K562 (cell line): ENCODE measurements around the gene MMD2. TPM values are rescaled to one million over a fixed set of nuclear protein-coding genes. Genes with fewer than 3 reads are reported as not detected.

Source experiments
- ATAC-seq: fragments of 200-7000 bp; cut with Tn5 transposase; 3 replicates; pipeline ENCODE4 v1.9.1; 2020; ENCODE audit warnings: moderate library complexity
- BruUV-seq: library from RNA; stranded (reverse); fragments of 400-500 nt; replicated peaks from 2 replicates; lab custom pipeline; 2021; lab: Mats Ljungman, UMichigan
- CTCF ChIA-PET: fragments of 300-600 bp; formaldehyde crosslinking; extraction: SDS; loops from one replicate; lab custom pipeline; 2021; ENCODE audit warnings: low intra/inter-chr PET ratio; lab: Yijun Ruan, JAX
- POLR2A ChIA-PET: fragments of 300-600, 350-650 bp; sonication (Branson Sonifier 250); formaldehyde crosslinking; extraction: SDS; loops from one replicate; lab custom pipeline; 2021; ENCODE audit warnings: antibody characterized with exemption, inconsistent platforms; lab: Yijun Ruan, JAX
- DNase-seq, 4 experiments: peaks; one replicate each; pipeline versions ENCODE4 v3.0.0 to v3.0.0-alpha.2; 2011 to 2018; ENCODE audit warnings: low spot score in 3 of 4, mixed read lengths in 3 of 4; ENCODE audit errors: extremely low read depth in 1 of 4
- FAIRE-seq: peaks from 2 replicates; lab custom pipeline; 2011; peaks lifted over from hg19 to GRCh38; lab: Jason Lieb, UNC
- H2AFZ ChIP-seq: 2 replicates; pipeline ENCODE4 v1.6.0; 2011; ENCODE audit warnings: low read depth, low read length, control low read depth, inconsistent platforms
- H3K27ac ChIP-seq: fragments of 200-600 bp; 3 replicates; pipeline ENCODE4 v1.8.0; 2011; ENCODE audit warnings: low read depth, mild to moderate bottlenecking, control low read depth, inconsistent platforms, low read length, moderate library complexity, mixed read lengths; ENCODE audit errors: extremely low read depth
- H3K27me3 ChIP-seq, 2 experiments: fragments of 300-600 bp in 1 of 2; 2 replicates in 1 of 2; 3 replicates in 1 of 2; pipeline versions ENCODE4 v1.6.0 to v1.8.0; 2011; ENCODE audit warnings: inconsistent platforms in 2 of 2, low read length in 2 of 2, mild to moderate bottlenecking in 1 of 2, mixed read lengths in 1 of 2, moderate library complexity in 1 of 2; ENCODE audit not compliant: control insufficient read depth in 2 of 2, insufficient read depth in 2 of 2
- H3K36me3 ChIP-seq: fragments of 300-600 bp; 3 replicates; pipeline ENCODE4 v1.8.0; 2011; ENCODE audit warnings: mild to moderate bottlenecking, low read length, inconsistent platforms; ENCODE audit not compliant: control insufficient read depth, insufficient read depth
- H3K4me1 ChIP-seq, 2 experiments: fragments of 200-600 bp in 1 of 2; replicated peaks in 1 of 2; 2 replicates in 1 of 2; 3 replicates in 1 of 2; pipeline versions ENCODE4 v1.5.1 to v1.8.0; 2011; ENCODE audit warnings: inconsistent platforms in 2 of 2, low read length in 2 of 2, mild to moderate bottlenecking in 1 of 2, mixed read lengths in 1 of 2, moderate library complexity in 1 of 2; ENCODE audit not compliant: control insufficient read depth in 2 of 2, insufficient read depth in 2 of 2
- H3K4me2 ChIP-seq: 2 replicates; pipeline ENCODE4 v1.6.1; 2011; ENCODE audit warnings: low read length, control low read depth, inconsistent platforms, mixed read lengths; ENCODE audit not compliant: insufficient read depth
- H3K4me3 ChIP-seq: fragments of 200-600 bp; sonication (generic), shearing (Covaris generic); 2 replicates; pipeline ENCODE4 v1.5.1; 2016; ENCODE audit warnings: control low read depth, inconsistent platforms
- H3K79me2 ChIP-seq: fragments of 200-600 bp; 3 replicates; pipeline ENCODE4 v1.8.0; 2011; ENCODE audit warnings: low read length, inconsistent platforms; ENCODE audit not compliant: control insufficient read depth, insufficient read depth
- H3K9ac ChIP-seq, 2 experiments: 2 replicates each; pipeline versions ENCODE4 v1.6.0 to v1.6.1; 2011; ENCODE audit warnings: low read depth in 2 of 2, low read length in 2 of 2, control low read depth in 1 of 2, inconsistent platforms in 1 of 2, mild to moderate bottlenecking in 1 of 2, mixed read lengths in 1 of 2; ENCODE audit not compliant: insufficient read depth in 1 of 2
- H3K9me1 ChIP-seq: one replicate; pipeline ENCODE4 v1.6.0; 2011; ENCODE audit warnings: inconsistent platforms, mild to moderate bottlenecking, low read length, moderate library complexity; ENCODE audit not compliant: control insufficient read depth, insufficient read depth
- H3K9me3 ChIP-seq: replicated peaks from 2 replicates; pipeline ENCODE4 v1.5.1; 2011; ENCODE audit warnings: low read depth, low read length, inconsistent platforms; ENCODE audit not compliant: control insufficient read depth, insufficient read depth
- H4K20me1 ChIP-seq: replicated peaks from 2 replicates; pipeline ENCODE4 v1.6.1; 2011; ENCODE audit warnings: low read length, inconsistent platforms, mixed read lengths; ENCODE audit not compliant: control insufficient read depth, insufficient read depth
- CTCF ChIP-seq, 3 experiments: IDR thresholded peaks in 2 of 3; conservative IDR thresholded peaks in 1 of 3; 2 replicates each; pipeline ENCODE4 v1.5.1; 2011 to 2012; ENCODE audit warnings: low read length in 3 of 3, mild to moderate bottlenecking in 3 of 3, control low read depth in 2 of 3, improper control_type of control experiment in 1 of 3, inconsistent platforms in 1 of 3, low read depth in 1 of 3, mixed read lengths in 1 of 3, moderate library complexity in 1 of 3; ENCODE audit not compliant: insufficient read depth in 2 of 3
- E2F5 ChIP-seq: sonication (generic); formaldehyde crosslinking; IDR thresholded peaks from 2 replicates; pipeline ENCODE4 v1.8.0; 2022; ENCODE audit warnings: mild to moderate bottlenecking, missing genetic modification reagents
- EP300 ChIP-seq: IDR thresholded peaks from 2 replicates; pipeline ENCODE4 v1.6.1; 2012; ENCODE audit warnings: low read length, improper control_type of control experiment
- ZFP36 ChIP-seq: fragments of 150-350 bp; IDR thresholded peaks from 2 replicates; pipeline ENCODE4 v1.6.1; 2018; ENCODE audit warnings: low read length, low read depth; ENCODE audit not compliant: partially characterized antibody
- WGBS: fragments of 100-300 bp; shearing (Covaris generic); methylation state at CpG from one replicate; pipeline ENCODE4 v1.1.6; 2016; ENCODE audit warnings: low coverage, mixed read lengths; ENCODE audit not compliant: insufficient coverage; ENCODE audit errors: missing lambda C conversion rate; 5-methylcytosine and 5-hydroxymethylcytosine counted together
- in situ Hi-C: fragments of 300-500 bp; cut with MboI; formaldehyde crosslinking; loops from 4 replicates; pipeline ENCODE4 v1.15.0; 2018; ENCODE audit warnings: inconsistent platforms, mixed read lengths
- intact Hi-C: fragments of 100-400 bp; cut with micrococcal nuclease; formaldehyde crosslinking; loops from 2 replicates; pipeline ENCODE4 v1.14.2; 2022
- polyA plus RNA-seq, 8 experiments: library from polyadenylated mRNA; depleted of rRNA in 4 of 8; stranded (reverse) in 5 of 8; unstranded in 3 of 8; fragments of >200 nt; fragmentation: Nextera tagmentation in 2 of 8; fragmentation: Illumina TruSeq in 1 of 8; extraction: Ambion mirVana in 2 of 8; extraction: Trizol in 1 of 8; gene quantifications; 2 replicates each; pipeline versions ENCODE4 v1.2.1 to v1.2.3, GENCODE V29; 2011 to 2014; ENCODE audit warnings: inconsistent platforms in 1 of 8, missing spikeins in 1 of 8
- total RNA-seq, 7 experiments: library from RNA; depleted of rRNA in 6 of 7; stranded (reverse); fragments of >200 nt in 6 of 7; fragmentation: Illumina TruSeq in 2 of 7; extraction: Trizol in 2 of 7; gene quantifications; 2 replicates each; pipeline versions ENCODE4 v1.2.1 to v1.2.3, GENCODE V29; 2011 to 2021; ENCODE audit warnings: low replicate concordance in 1 of 7

MMD2 gene
- total and polyA plus RNA-seq, 9 of the 15 experiments (the other 6 are each of a cell fraction or from before 2014, with no cell fraction given) = not detected

- ATAC-seq (peak; percentile 43), FAIRE-seq (no peak), DNase-seq (peak in 2 of 4 experiments; percentile 22 to 23)
- intact Hi-C loops (no loop called here), in situ Hi-C loops (no loop called here)
- no peak overlapping the region for H3K9ac ChIP-seq
- H3K27me3 ChIP-seq = no peaks in the 10 kb centered on the region
- H3K9me3 ChIP-seq = no peaks in the 10 kb centered on the region
- ChIA-PET CTCF (no interaction called here), POLR2A (interaction anchor here (1.0 to 1.1 kb wide), 2 partner anchors 17 to 22 kb away, joined by 3 to 4 read pairs; no protein-coding TSS in a partner anchor)
- H4K20me1 ChIP-seq = no peaks in the 10 kb centered on the region; the same call in 1 of the 2 replicates
- 89% methylated on average over 7 of the region's 7 CpGs for WGBS
- BruUV-seq = no TSS peak
- H3K4me3 ChIP-seq = no peak overlapping the region
- no peak overlapping the region for H3K4me2 ChIP-seq
- peak; percentile 15 to 32 (median 16); a peak in 1 of 6 replicates for TF ChIP-seq CTCF (IDR thresholded peaks at IDR 0.05 in 2 of 3, conservative IDR thresholded peaks at IDR 0.05 in 1 of 3; ENCODE audit: insufficient read depth in 2 of 3, low read depth in 1 of 3, low read length in 3 of 3)
- TF ChIP-seq E2F5 (CRISPR knock-in tag) = no peak
- TF ChIP-seq ZFP36 = peak; percentile 49
- no peak for TF ChIP-seq EP300
- H3K36me3 ChIP-seq = peaks cover 76% of the 10 kb centered on the region; the same call in 2 of the 3 replicates
- no peaks in the 10 kb centered on the region for H3K79me2 ChIP-seq
- no peaks in the 10 kb centered on the region for H3K9me1 ChIP-seq
- H2AFZ ChIP-seq = no peak overlapping the region
- no peaks in the 10 kb centered on the region for H3K4me1 ChIP-seq
- no peak overlapping the region for H3K27ac ChIP-seq
Observed at GRCh38 chr7:4996696-4997222, 37.8 kb upstream of the MMD2 start.
